Activated CD8-positive, alpha-beta memory T cell treated with anti-CD3 and anti-CD28 coated beads, Interleukin-2, amount 50 U/mL, for 24 hours (primary cell): Measurements from ENCODE around the gene SLC36A4.
"Not testable (repeated sequence)": the region's sequence is repeated elsewhere in the genome, so short reads cannot be mapped to it uniquely, and the experiment has no call there.

Source experiments
- DNase-seq: peaks from one replicate; pipeline ENCODE4 v3.0.0-alpha.2; 2020; ENCODE audit errors: extremely low read depth

SLC36A4 gene

DNA sequence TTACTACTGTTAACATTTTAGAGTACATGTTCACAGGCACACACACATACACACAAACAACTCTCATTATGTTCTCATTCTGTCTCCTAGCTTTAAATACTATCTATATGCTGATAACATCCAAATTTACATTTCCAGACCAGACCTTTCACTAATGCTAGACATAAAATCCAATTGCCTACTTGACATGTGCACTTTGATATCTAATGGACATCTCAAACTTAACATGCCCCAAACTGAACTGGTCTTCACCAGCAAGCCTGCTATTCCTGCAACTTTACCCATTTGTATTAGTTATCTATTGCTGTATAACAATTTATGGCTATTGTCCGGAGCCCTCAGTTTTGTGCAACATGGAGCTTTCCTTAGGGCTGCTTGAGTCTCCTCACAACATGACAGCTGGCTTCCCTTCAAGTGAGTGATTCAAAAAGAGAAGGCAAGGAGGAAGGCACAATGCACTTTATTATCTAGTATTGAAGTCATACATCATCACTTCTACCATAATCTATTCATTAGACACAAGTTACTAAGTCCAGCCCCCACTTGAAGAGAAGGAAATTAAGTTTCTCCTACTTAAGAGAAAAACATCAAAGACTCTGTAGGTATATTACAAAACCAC, 3.0 kb downstream of the SLC36A4 start:
- DNase-seq: no peak

DNA sequence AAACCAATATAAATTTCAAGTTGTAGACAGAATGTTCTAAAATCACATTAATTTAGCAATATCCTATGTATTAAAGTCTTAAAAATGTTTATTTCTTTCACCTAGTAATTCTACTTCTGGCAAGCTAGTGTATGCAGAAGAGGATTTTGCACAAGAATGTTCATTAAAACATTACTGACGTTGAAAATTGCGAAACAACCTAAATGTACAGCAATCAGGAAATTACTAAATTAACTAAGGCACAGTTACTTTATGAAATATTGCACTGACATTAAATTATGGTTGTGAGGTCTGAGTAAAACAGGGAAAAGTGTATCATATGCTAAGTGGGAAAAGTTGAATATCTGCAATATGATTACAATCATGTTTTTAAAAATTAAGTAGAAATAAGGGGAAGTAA, 4.1 kb downstream of the SLC36A4 start:
- DNase-seq: no peak

DNA sequence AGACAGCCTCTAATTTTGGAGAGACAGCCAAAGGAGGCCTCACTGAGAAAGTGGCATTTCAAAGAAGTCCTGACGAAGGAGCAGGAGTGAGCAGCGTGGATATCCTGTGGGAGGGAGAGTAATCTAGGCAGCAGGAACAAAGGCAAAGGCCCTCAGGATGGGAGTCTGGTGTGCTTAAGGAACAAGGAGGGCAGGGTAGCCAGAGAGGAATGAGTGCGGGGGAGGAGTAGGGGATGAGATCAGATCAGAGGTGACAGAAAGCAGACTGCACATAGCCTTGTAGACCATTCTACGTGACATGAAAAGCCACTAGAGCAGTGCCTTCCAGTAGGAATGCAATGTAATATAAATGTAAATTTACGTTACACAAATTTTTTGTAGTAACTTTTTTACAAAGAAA, 5.6 kb downstream of the SLC36A4 start:
- DNase-seq: no peak

DNA sequence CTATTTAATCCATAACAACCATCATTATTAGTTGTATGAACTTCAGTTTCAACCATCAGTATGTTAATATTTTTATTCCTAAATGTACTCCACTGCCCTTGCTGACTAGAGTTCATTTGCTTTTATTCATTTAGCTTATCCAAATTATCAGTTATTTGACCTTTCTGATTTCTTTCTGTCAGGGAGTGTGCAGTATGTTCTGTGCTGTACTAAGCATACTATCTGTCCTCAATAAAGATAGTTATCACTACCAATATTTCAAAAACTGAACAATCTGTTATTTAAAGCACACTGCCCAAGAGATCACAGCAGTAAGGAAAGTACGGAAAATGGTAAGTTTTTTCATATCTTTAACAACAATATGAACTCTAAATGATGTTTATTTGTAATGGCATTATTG, 8.3 kb downstream of the SLC36A4 start:
- DNase-seq: no peak

DNA sequence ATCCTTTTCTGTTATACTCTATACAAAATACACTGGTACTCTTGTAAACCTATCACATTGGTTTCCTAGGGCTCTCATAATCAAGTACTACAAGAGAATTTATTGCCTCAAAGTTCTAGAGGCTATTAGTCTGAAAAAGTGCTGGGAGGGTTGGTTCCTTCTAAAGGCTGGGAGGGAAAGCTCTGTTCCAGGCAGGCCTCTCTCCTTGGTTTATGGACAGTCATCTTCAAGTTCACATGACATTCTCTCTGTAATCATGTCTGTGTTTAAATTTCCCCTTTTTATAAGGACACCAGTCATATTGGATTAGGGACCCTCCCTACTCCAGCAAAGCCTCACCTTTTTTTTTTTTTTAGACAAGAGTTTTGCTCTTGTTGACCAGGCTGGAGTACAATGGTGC, 9.1 kb downstream of the SLC36A4 start:
- no peak for DNase-seq

DNA sequence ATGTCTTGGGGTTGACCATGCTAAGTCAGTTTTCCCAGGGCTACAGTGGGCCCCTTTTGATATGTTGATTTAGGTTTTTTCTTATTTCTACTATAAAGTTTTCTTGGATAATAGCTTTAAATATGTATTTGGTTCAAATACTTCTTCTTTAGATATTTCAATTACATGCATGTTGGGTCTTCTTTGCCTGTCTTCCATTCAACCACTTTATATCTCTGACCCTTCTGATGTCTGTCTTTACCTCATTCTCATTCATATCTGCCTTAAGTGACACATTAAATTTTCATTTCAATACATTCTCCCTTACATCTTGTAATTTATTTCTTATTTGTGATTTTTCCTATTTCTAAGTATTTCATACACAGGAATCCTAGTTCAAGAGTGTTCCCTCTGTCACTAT, 10.5 kb downstream of the SLC36A4 start:
- DNase-seq: no peak

DNA sequence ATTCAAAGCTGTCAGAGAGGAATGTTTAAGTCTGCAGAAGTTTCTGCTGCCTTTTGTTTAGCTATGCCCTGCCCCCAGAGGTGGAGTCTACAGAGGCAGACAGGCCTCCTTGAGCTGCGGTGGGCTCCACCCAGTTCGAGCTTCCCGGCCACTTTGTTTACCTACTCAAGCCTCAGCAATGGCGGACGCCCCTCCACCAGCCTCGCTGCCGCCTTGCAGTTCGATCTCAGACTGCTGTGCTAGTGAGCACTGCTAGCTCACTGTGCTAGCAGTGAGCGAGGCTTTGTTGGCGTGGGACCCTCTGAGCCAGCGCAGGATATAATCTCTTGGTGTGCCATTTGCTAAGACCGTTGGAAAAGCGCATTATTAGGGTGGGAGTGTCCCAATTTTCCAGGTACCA, 19.9 kb downstream of the SLC36A4 start:
- not testable (repeated sequence) for DNase-seq

DNA sequence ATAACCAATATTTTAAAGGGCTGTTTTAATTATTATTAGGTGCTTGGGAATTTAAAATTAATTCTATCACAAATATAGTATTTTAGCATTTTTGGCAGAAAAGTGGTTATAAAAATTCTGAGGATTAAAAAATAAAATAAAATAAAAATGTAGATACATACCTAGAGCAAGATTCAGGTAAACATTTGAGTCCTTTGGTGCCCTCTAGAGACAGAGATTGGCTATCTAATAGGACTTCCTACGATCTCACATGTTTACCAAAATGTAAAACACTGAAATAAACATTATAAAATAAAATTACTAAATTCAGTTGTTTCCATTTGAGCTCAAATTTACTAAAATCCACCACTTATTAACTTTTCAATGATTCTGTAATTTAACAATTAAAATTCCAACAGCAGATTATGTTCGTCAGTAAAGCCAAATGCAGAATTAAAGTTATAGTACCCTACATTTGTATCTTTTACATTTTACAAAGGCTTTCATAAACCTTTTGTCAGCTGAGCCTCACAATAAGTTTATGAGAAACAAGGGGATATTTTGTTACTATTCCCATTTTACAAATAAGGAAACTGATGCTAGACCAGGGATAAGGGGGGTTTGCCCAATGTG, 27.7 kb downstream of the SLC36A4 start:
- DNase-seq: no peak

DNA sequence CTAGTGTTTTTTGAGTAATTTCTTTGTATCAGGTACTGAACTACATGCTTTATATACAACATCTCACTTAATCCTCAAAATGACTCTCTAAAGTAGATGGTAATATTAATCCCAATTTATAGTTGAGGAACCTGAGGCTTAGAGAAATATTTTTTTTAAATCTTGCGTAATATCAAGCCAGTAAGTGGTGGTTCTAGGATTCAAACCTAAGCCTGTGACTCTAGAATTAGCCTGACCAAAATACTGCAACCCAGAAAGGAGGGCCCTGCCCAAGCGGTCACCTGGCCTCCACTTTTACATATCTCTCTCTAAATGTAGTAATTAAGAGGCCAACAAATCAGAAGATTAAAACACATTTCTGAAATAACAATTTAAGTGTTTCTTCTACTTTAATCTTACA, 28.6 kb downstream of the SLC36A4 start:
- DNase-seq: no peak

DNA sequence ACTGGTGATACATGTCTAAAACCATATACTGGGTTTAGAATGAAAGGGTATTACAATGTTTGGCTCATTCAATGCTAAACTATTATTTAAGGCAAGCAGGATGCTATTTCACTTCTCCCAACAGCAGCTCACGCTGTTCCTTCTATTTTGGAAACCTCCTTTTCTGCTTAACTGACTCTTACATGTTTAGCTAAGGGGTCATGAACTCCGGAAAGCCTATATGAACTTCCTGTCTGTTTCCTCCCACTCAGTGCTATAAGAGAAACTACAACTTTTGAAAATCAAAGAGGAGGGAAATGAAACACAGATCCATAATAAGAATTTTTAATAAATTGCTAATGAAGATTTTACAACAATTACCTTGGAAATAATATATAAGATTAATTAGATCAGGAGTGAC, 30.9 kb downstream of the SLC36A4 start:
- no peak for DNase-seq

DNA sequence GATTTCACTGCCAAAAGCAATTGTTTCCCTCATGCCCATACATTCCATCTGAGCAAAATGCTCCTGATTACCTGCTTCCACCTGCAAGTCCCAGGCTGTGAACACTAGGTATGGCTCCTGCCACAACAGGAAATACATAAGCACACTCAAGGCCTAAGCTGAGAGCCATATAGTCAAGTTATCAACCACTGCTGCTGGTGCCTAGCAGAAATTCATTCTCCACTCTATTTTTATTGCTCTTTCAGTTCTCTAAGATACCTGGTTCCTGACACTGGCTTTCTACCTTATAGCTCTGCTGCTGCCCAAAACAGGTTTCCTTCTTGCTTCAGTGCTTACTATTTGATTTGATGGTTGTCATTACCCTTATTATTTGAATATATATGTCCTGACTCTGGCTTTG, 31.6 kb downstream of the SLC36A4 start:
- DNase-seq: no peak

DNA sequence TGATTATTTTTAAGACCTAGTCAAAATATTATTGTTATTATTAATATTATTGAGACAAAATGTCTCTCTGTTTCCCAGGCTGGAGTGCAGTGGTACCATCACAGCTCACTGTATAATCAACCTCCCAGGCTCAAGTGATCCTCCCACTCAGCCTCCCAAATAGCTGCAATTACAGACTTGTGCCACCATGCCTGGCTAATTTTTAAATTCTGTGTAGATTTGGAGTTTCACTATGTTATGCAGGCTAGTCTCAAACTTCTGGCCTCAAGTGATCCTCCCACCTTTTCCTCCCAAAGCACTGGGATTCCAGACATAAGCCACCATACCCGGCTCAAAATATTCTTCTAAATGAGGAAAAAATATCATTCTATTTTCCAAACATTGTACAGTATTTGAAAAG, 37.0 kb downstream of the SLC36A4 start:
- no peak for DNase-seq

DNA sequence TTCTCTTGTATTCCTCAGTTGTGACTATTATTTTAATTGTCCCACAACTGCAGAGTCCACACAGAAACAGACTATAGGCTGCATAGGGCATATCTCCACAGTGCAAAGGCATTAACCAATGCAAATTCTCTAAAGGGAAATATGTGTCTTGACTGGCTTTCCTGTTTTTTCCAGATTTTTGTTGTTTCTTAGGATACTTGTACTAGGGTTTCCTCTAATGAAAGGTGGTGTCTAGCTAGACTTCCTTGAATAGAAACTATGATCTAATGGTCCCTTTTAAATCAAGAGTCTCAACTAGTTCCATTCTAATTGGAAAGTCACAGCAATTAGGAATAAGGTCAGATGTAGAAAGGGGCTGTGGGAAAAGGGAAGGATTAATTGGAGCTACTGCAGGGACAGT, 37.6 kb downstream of the SLC36A4 start:
- DNase-seq: no peak

DNA sequence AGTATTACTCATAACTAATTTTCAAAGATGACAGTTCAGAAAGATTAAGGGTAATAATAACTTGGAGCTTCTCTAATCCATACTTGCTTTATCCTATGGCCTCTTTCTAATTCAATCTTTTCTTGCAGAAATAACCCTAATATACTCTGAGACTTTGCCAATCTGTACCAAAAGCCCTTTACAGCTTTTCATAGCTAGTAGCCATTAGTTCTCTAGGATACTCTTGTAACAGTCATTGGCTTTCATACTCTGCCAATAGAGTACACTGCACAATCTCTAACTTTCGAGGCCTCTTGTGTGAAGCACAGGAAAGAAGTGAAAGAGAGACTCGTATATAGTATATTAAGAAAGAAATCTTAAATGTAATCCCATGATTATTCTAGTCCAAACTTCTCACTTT, 38.1 kb downstream of the SLC36A4 start:
- no peak for DNase-seq

DNA sequence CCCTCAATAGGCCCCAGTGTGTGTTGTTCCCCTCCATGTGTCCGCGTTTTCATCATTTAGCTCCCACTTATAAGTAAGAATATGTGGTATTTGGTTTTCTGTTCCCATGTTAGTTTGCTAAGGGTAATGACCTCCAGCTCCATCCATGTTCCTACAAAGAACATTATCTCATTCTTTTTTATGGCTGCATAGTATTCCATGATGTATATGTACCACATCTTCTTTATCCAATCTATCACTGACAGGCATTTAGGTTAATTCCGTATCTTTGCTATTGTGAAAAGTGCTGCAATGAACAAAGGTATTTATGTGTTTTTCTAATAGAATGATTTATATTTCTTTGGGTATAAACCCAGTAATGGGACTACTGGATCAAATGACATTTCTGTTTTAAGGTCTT, 42.1 kb downstream of the SLC36A4 start:
- no peak for DNase-seq

DNA sequence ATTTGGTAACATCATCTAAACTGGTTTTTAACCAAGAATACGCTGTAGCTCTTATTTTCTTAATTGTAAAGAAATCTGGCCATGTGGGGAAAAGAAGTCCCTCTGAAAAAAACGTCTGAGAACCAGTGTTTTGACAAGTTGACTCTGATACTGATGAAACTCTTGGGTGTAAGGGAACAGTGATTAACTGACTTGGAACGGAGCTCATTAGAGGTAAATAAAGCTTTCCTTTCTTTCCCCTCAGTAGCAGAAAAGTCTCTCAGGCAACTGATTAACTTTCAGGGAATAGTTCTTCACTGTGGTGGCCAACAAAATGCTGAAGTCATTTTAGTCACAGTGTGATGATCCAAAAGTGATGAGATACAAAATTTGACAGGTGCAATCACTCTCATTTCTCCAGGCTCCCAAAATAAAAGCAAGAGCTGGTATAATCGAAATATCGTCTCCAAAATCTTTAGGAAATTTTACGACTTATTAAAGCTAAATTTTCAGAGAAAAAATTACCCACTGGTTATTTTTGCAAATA, 52.3 kb downstream of the SLC36A4 start:
- no peak for DNase-seq

DNA sequence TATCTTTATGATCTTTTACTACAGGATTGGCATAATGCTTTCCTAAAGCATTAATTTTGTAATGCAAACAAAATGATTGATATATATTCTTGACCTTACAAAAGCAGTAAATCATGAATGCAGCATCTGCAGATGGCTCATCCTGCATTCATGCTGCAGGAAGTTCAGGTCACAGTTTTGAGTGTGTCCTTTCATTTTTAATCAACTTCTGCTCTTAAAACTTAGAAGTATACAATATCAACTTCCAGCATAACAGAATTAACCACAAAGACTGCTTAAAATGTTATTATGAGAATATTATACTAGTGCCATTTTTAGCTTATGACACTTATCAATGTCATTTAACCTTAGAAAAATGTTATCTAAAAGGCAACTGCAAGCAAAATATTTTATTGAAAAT, 54.0 kb downstream of the SLC36A4 start:
- no peak for DNase-seq

DNA sequence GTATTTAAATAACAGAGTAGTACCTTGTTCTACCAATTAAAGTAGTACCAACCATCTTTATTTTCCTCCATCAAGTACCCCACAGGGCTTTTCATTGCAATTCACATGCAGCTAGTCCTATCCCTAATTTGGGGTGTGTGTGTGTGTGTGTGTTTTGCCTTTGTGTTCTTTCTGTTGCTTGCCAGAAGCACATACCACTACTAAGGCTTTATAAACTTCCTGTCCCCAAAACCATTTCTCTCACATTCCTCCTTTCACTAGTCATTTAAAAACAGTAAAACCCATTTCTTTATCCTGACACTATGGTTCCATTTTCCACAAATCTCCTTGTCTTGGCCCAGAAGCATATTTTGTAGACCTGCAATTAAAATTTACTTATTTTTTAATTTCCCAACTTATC, 54.6 kb downstream of the SLC36A4 start:
- no peak for DNase-seq

DNA sequence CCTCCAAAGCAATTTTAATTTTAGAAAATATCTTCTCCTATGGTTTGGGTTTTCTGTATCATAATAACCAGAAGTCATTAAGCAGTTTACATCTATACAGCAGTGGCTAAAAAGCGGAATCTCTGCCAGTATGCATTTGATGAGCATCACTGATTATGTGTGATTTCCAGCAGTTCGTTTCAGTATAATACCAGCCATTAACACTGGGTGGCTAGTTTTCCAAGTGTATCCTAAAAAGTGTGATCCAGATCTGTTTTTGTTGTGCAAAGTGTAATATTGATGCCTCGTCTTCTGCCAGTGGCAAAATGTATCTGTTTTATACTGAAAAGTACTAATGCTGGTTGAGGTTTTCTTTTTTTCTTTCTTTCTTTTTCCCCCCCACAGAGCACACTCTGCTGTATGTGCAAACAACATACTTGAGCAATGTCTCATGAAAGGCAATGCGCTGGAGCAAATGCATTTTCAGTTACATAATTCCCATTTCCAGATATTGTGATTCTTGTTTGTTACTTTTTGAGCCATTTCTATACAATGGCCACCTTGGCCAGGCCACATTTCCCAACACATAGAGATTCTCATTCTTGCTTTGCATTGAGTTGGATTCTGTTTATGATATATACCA, 64.2 kb downstream of the SLC36A4 start:
- no peak for DNase-seq

DNA sequence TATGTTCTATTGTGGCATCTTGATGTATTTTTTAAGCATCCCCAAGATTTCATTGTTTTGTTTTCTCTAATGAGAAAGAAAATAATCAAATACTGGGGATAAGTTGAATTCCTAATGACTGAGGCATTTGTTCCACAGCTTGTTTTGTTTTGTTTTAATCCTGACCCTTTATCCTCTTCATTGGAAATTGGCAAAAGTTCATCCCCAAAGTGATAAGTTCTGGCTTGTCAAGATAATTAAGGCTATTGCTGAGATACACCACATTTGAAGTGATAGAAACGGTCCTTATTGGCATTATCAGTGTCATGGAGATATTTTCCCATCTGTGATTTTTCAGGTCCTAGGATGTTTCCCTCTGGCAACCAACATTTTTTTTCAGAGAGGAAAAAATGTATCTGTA, 65.0 kb downstream of the SLC36A4 start:
- no peak for DNase-seq

DNA sequence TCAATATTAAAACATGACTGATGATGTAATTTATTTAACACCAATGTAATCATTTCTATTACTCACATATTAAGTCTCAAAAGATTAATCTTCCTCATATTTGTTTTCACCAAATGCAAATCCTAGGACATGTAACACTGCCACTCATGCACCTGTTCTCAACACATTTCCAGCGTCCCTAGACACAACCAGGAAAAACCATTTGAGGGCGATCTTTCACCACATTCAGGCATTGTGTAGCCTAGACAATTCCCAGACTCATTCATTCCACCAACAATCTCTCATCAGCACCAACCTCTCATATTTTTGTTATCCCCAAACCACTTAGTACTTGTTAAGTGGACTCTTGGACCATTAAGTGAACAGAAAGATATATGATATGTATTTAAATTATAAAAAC, 66.1 kb downstream of the SLC36A4 start:
- no peak for DNase-seq

DNA sequence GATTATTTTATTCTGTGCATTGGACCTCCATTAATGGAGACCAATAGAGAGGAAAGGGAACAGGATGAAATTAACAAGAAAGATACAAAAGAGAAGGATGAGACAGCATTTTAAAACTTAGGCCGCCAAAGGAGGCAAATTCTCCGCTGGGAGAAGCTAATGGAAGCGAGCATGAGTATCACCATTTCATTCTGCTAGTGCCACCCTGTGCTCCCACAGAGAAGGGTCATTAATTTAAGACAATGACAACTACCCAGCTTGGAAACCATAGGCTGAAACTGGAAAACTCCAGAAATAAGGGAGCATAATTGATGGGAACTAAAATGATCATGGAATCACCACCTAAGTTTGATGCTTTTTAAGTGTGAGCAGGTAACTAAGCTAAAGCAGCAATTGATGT, 69.2 kb downstream of the SLC36A4 start:
- no peak for DNase-seq

DNA sequence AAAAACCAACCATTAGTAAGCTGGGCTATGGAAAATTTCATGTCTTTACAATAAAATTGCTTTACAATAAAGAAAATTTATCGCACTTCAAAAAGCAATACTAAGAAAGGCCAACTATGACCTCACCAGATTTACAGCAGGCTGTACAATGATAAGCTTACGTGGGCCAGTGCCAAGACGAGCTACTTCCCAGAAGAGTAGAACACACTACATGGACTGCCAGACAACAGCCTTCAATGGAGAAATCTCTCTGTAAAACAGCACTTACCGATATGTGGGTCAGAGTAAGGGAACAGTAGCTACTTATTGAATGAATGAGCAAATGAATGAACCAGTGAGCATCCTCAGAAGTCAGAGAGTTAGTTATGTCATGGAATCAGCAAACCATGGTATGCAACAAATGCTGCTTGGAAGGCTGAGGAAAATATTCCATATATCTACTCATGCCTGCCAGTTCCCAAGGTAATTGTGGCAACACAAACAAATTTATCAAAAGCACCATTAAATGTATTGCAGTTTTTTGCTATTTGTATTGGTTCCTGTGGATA, 74.4 kb downstream of the SLC36A4 start:
- DNase-seq: no peak
